OCI-LY1 (cell line): ENCODE data around the gene BASP1.

Source experiments
- EZH2 ChIP-seq: fragments of 200-600 bp; sonication (generic), shearing (Covaris generic); IDR thresholded peaks from 2 replicates; pipeline ENCODE4 v1.8.0; 2017; ENCODE audit warnings: borderline replicate concordance, mixed run types, mild to moderate bottlenecking, antibody characterized with exemption, low read length, moderate library complexity, mixed read lengths
- TF ChIP-seq, protein P1 (sequence below): fragments of 200-600 bp; sonication (generic), shearing (Covaris generic); IDR thresholded peaks from 2 replicates; pipeline ENCODE4 v1.5.1; 2017; ENCODE audit warnings: mild to moderate bottlenecking, antibody characterized with exemption, low read length, moderate library complexity, mixed read lengths

DNA sequence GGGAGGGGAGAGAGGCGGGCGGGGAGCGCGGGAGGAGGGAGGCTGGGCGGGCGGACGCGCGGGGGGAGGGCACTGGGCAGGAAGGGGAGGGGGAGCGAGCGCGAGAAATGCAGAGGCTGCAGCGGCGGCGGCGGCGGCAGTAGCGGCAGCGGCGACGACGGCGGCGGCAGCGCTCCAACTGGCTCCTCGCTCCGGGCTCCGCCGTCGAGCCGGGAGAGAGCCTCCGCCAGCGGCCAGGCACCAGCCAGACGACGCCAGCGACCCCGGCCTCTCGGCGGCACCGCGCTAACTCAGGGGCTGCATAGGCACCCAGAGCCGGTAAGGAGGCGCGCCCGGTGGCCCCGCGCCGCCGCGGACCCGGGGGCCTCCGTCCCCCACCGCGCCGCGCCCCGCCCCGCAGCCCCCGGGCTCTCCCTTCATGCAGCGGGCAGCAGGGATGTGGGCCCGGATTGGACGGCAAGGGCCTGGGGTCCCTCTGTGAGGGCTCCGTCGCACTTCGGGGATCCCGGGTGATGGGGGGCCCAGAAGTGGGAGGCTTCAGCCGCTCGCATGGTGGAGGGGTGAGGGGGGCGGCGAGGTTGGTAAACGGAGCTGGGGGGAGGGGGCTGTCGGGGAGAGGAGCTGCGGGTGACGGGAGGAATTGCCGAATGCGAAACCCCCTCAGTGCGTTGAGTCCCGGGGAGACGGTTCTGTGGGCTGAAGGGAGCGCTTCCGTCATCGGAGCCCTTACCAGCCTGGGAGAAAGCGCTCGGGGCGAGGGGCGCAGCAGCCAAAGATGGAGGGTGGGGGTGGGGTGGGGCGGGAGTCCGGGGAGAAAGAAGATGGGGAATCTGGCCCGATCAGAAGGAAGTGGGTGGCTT lies at the start of gene BASP1:
- TF ChIP-seq, protein P1, sequence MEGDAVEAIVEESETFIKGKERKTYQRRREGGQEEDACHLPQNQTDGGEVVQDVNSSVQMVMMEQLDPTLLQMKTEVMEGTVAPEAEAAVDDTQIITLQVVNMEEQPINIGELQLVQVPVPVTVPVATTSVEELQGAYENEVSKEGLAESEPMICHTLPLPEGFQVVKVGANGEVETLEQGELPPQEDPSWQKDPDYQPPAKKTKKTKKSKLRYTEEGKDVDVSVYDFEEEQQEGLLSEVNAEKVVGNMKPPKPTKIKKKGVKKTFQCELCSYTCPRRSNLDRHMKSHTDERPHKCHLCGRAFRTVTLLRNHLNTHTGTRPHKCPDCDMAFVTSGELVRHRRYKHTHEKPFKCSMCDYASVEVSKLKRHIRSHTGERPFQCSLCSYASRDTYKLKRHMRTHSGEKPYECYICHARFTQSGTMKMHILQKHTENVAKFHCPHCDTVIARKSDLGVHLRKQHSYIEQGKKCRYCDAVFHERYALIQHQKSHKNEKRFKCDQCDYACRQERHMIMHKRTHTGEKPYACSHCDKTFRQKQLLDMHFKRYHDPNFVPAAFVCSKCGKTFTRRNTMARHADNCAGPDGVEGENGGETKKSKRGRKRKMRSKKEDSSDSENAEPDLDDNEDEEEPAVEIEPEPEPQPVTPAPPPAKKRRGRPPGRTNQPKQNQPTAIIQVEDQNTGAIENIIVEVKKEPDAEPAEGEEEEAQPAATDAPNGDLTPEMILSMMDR, result no peak
- no peak for TF ChIP-seq EZH2
